Fibroblast of mammary gland (primary cell): ENCODE results near the gene LMAN1.

Source experiments
- DNase-seq: peaks from one replicate; pipeline ENCODE4 v3.0.0-alpha.2; 2010; ENCODE audit warnings: low read depth
- H3K4me3 ChIP-seq: 2 replicates; pipeline ENCODE4 v1.5.1; 2011; ENCODE audit warnings: low read depth, mild to moderate bottlenecking, low read length, moderate library complexity; ENCODE audit not compliant: control insufficient read depth
- CTCF ChIP-seq: conservative IDR thresholded peaks from 2 replicates; pipeline ENCODE4 v1.5.1; 2011; ENCODE audit warnings: low read depth, low read length, inconsistent platforms; ENCODE audit not compliant: control insufficient read depth, insufficient read depth

LMAN1 gene

GRCh38 chr18:59352250-59352855 is 6.7 kb downstream of the LMAN1 start:
- TF ChIP-seq CTCF, result no peak
- no peak for DNase-seq
- H3K4me3 ChIP-seq, result no peak overlapping the region

DNA sequence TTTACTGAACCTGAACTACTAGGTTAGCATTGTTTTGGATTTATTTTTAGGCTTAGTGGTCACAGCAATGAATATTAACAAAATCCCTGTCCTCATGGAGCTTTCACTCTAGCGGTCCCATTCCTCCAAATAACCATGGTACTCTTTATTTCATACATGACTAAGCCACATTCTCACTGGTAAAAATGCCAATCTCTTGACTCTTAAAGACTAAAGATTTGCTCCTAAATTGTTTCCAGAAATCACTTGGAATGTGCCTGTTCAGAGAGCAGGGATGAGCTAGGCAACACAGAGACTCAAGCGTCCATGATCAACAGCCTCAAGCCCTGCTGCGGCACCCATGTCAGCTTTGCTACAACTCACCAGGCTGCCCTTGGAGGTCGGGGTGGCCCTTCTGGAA is 13.5 kb downstream of the LMAN1 start:
- DNase-seq, result peak; percentile 36
- no peak overlapping the region for H3K4me3 ChIP-seq
- no peak for TF ChIP-seq CTCF

DNA sequence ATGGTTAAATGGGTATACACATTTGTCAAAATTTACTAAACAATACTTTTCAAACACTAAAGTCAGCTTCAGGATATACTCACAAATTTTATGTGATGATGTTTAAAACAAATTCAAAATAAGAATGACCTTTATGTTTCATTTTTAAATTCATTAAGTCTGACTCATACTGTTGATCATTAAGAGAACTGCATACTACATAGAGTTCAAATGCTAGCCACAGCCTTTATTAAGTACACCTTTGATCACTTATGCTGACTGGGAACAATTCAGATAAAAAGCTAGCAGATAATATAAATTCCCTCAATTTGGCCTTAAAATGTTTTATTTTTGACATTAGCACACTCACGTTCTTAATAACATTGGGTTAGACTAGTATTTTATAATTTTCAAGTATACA is 14.1 kb downstream of the LMAN1 start:
- no peak for DNase-seq
- no peak for TF ChIP-seq CTCF
- H3K4me3 ChIP-seq, result no peak overlapping the region

GRCh38 chr18:59343926-59344325 is 15.1 kb downstream of the LMAN1 start:
- no peak overlapping the region for H3K4me3 ChIP-seq
- DNase-seq, result peak; percentile 34
- TF ChIP-seq CTCF, result no peak

DNA sequence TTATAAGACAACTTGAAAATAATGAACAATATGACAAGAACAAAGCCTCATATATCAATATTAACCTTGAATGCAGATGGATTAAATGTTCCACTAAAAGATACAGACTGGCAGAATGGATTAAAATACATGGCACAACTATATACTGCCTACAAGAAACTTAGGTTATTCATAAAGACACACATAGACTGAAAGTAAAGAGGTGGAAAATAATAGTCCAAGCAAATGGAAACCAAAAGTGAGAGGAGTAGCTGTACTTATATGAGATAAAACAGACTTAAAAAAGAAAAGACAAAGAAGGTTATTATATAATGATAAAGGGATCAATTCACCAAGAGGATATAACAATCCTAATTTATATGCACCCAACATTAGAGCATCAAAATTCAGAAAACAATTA is 18.2 kb downstream of the LMAN1 start:
- DNase-seq, result no peak
- H3K4me3 ChIP-seq, result no peak overlapping the region
- no peak for TF ChIP-seq CTCF

GRCh38 chr18:59340312-59340711 is 18.8 kb downstream of the LMAN1 start:
- no peak for TF ChIP-seq CTCF
- no peak for DNase-seq
- no peak overlapping the region for H3K4me3 ChIP-seq

DNA sequence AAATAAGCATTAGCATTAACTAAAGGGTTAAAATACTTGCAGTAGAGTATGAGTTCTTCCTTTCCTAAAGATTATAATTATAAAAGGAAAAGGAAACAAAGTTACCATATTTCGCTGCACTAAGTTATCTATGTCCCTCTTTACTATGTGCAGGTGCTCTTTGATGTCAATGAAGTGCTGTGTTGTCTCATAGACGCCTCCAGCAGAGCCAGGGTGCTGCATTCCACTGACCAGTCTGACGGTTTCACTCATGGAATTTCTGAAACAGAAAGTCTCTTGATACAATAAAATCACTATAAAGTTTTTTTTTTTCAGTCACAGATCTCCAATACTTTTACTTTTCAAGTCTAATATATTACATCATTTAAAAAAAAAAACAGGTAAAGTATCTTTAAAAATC is 26.1 kb downstream of the LMAN1 start:
- TF ChIP-seq CTCF, result no peak
- no peak overlapping the region for H3K4me3 ChIP-seq
- no peak for DNase-seq
